SW 1271 (cell line): ENCODE data around the gene GABRR1.
"Not testable (repeated sequence)": the region's sequence is repeated elsewhere in the genome, so short reads cannot be mapped to it uniquely, and the experiment has no call there.

Experiments
- DNase-seq, 2 experiments: peaks; one replicate each; lab custom pipeline; 2025; lab: John Stamatoyannopoulos, UW

Gene GABRR1

GRCh38 chr6:89217299-89217910 is at the start of gene GABRR1:
Gene GABRR1, minus strand, starts transcription at chr6:89217358. Its CDS starts 36 bp downstream, at chr6:89217322.
- DNase-seq, result no peak

- no peak for DNase-seq
These were observed 47.1 kb upstream of the GABRR1 start for GRCh38 chr6:89264296-89264695.

GRCh38 chr6:89260832-89261231 is 43.7 kb upstream of the GABRR1 start:
- DNase-seq, result no peak

GRCh38 chr6:89260310-89260709 is 43.2 kb upstream of the GABRR1 start:
- no peak for DNase-seq

GRCh38 chr6:89258912-89259311 is 41.8 kb upstream of the GABRR1 start:
- DNase-seq, result no peak

- DNase-seq, result no peak
These were observed 40.6 kb upstream of the GABRR1 start for GRCh38 chr6:89257781-89258180.

- DNase-seq, result no peak
These were observed 40.2 kb upstream of the GABRR1 start for GRCh38 chr6:89257346-89257745.

- DNase-seq, result no peak
These were observed 38.3 kb upstream of the GABRR1 start for GRCh38 chr6:89255417-89255816.

GRCh38 chr6:89254569-89254968 is 37.4 kb upstream of the GABRR1 start:
- DNase-seq, result no peak

GRCh38 chr6:89252907-89253306 is 35.7 kb upstream of the GABRR1 start:
- no peak for DNase-seq

- DNase-seq, result no peak
These were observed 34.8 kb upstream of the GABRR1 start for GRCh38 chr6:89251976-89252375.

- DNase-seq, result no peak
These were observed 34.0 kb upstream of the GABRR1 start for GRCh38 chr6:89251170-89251569.

- no peak for DNase-seq
These were observed 33.1 kb upstream of the GABRR1 start for GRCh38 chr6:89250239-89250638.

GRCh38 chr6:89244241-89244985 is 27.3 kb upstream of the GABRR1 start:
- no peak for DNase-seq

GRCh38 chr6:89243331-89243629 is 26.1 kb upstream of the GABRR1 start:
- DNase-seq, result no peak

- peak in 1 of 2 experiments; percentile 67 for DNase-seq
These were observed 25.6 kb upstream of the GABRR1 start for GRCh38 chr6:89242574-89243330.

- peak in 1 of 2 experiments; percentile 44 for DNase-seq
These were observed 22.2 kb upstream of the GABRR1 start for GRCh38 chr6:89239338-89239737.

- DNase-seq, result no peak
These were observed 20.0 kb upstream of the GABRR1 start for GRCh38 chr6:89237158-89237557.

- DNase-seq, result not testable (repeated sequence)
These were observed 16.4 kb upstream of the GABRR1 start for GRCh38 chr6:89233605-89234004.

- no peak for DNase-seq
These were observed 5.5 kb upstream of the GABRR1 start for GRCh38 chr6:89222712-89223039.

- no peak for DNase-seq
These were observed 5.0 kb upstream of the GABRR1 start for GRCh38 chr6:89221971-89222711.

- no peak for DNase-seq
These were observed 4.0 kb upstream of the GABRR1 start for GRCh38 chr6:89221129-89221528.

- no peak for DNase-seq
These were observed 747 bp downstream of the GABRR1 start for GRCh38 chr6:89216411-89216810.
